Midbrain (tissue), 1 donor: ENCODE measurements around the gene ORC2.
A peak's percentile ranks its signal among the peaks of the same experiment; 100 is the strongest.
"Not testable (repeated sequence)": the region's sequence is repeated elsewhere in the genome, so short reads cannot be mapped to it uniquely, and the experiment has no call there.

Source experiments
- DNase-seq: peaks from one replicate; lab custom pipeline; 2025; lab: John Stamatoyannopoulos, UW

ORC2 gene

DNA sequence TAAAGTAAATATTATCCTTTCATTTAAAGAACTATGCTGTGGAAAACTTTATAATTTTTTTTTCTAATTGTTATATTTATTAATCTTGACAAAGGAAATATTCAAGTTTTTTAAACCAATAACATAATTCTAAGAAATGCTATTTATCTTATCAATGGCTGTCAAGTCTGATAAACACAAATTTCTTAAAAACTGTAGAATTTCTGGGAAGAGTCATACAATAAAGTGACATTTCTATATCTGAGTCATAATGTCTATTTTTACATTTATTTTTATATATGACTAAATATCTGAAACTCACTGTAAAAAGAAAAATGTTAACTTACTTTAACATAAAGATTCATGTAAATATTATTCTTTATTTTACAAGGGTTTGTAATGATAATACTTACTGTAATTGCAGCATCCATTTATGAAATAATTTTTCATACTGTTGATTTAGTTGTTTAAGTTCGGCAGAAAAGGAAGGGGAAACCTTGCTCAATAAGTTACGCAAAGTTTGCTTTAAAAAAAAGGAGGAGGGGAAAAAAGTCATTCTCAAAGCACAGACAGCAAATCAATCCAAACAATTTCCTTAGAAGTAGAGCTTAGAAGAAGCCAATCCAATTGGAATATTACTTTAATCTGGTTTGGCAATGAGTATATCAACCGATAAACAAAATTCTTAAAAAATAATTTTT is 32.4 kb downstream of the ORC2 start:
- DNase-seq = no peak

DNA sequence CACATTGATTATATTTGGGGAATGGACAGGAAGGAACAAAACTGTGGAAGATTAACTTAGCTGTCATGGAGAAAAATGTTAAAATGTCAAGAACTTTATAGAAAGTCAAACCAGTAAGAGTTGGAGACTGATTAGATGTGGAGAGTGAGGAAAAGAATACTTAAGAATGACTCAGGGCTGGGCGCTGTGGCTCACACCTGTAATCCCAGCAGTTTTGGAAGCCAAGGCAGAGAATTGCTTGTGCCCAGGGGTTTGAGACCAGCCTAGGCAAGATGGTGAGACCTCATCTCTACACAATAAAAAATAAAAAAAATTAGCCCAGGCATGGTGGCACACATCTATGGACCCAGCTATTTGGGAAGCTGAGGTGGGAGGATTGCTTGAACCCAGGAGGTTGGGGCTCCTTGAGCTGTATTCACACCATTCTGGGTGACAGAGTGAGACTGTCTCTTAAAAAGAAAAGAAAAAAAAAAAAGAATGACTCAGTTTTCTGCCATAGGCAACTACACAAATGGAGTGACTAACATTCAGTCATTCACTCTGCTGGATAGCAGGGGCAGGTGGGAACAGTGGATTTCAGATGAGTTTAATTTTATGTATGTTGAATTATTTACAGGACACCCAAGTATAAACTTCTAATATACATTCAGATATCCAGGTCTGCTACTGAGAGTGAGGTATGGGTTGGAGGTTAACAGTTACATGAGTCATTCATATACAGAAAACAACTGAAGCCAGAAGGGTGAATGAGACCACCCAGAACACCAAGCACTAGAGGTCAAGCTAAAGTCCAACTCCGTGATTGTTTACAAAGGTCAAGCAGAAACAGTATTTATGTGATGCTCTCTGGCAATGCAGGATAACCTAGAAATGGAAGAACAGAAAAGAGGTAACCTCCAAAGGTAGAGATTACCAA is 33.9 kb downstream of the ORC2 start:
- no peak for DNase-seq

DNA sequence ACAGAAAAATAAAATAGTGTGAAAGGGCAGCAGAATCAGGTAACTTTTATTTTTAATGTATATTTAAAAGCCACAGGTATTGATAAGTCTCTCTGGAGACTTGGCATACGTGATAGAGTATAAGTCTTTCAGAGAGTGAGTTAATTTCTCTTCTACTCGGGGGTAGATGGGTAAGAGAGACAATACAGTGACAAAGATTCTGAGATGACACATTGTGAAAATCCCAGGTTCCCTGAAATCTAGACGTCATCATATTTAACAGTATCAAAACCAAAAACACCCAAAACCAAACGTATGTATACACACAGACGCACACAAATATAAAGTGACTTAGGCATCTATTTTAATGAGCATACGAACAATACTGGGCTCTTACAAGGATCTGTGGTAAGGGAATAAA is 41.0 kb downstream of the ORC2 start:
- DNase-seq = no peak

DNA sequence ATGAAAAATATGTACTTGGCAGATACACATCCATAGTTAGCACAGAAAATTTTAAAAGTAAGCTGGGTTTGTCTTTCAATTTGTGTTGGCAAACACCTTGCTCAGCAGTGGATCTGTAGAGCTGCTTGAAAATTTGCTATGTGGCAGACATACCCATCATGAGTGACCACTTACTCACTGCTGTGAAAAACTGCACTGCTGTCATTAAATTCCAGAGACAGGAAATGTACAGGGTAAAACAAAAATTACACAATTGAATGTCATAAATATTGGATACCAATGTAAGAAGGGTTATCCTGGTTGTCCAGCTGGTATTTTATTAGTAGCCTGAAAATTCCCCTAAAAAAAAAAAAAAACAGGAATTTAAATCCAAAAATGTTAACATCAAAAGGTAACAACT is 49.8 kb downstream of the ORC2 start:
- DNase-seq = no peak

DNA sequence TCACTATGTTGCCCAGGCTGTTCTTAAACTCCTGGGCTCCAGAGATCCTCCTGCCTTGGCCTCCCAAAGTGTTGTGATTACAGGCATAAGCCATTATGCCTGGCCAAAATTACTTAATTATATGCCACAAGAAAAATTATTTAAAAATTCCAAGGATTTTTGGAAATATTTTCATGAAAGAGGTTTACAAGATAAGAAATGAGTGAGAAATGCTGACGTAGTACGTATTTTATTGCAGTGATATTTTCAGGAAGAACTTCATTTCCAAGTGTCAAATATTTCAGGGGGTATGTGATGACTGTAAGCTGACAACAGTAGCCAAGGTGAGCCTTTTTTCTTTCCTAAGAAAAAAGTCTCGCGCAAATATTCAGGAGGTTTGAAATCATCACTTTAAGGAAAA is 53.5 kb downstream of the ORC2 start:
- no peak for DNase-seq

DNA sequence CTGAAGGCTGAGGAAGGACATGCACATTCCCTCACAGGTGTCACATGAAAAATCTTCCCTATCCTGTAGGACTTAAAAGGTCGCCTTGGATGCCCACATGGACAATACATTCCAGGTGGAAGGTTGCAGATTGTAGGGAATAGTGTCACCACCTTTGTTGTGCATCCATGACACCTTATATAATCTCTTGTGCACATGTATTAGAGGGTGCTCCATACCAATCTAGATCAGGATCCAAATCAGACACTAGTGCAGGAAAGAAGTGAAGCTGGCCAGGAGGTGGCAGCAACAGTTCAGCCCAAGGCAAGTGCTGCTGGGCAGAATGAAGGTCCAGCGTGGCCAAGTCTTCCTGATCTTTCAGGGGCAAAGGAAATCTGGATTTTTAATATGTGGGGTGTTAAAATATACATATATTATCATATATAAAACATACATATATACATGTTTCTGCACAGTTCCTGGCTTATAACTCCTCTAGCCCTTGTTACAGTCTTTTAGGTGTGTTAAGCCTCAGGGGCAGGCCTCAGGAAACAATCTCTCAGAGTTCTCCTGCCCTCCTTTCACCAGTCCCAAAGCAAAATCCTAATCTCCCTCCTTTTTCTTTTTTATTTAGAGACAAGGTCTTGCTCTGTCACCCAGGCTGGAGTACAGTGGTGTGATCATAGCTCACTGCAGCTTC is 57.7 kb downstream of the ORC2 start:
- DNase-seq = peak; percentile 76

DNA sequence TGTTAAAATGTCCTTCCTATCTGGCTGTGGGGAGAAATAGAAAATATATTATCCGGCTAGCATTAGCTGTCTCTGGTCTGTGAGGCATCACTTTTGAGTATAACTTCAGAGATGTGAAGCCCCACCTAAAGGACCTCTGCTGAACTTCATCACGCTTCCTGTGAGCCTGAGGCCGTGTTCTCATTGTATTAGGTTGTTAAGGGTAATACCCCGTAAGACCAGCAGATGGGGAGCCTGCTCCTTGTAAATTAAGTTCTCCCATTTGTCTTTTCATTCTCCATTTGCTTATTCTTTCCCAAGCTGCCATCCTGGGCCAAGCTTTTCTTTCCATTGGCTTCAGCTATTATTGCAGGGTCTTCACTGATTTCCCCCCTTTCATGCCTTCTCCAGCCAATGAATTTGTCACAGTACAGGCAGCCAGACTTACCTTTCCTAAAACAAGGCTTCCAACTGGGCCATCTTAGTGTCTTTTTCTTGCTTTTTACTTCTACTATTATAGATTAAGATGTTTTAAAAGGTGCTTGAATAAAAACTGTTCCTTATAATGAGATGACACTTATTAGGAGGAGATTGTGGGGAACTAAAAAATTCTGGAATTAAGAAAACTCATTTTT is 61.9 kb downstream of the ORC2 start:
- peak; percentile 51 for DNase-seq

DNA sequence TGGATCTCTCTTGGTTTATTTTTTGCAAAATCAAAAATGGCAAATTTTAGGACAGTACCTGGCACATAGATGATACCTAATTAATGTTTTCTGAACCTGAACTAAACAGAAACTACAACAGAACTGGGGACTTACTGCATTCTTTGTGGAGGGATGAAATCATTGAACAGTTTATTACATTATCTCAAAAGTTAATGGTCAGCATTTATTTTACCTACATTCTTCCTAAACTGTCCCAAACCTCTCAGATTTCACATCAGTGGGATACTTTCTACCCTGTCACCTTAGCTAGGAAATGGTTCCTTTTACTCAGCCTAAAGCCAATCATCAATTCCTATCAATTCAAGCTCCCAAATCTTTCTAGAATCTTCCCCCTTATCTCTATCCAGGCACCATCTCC is 64.0 kb downstream of the ORC2 start:
- DNase-seq = no peak

DNA sequence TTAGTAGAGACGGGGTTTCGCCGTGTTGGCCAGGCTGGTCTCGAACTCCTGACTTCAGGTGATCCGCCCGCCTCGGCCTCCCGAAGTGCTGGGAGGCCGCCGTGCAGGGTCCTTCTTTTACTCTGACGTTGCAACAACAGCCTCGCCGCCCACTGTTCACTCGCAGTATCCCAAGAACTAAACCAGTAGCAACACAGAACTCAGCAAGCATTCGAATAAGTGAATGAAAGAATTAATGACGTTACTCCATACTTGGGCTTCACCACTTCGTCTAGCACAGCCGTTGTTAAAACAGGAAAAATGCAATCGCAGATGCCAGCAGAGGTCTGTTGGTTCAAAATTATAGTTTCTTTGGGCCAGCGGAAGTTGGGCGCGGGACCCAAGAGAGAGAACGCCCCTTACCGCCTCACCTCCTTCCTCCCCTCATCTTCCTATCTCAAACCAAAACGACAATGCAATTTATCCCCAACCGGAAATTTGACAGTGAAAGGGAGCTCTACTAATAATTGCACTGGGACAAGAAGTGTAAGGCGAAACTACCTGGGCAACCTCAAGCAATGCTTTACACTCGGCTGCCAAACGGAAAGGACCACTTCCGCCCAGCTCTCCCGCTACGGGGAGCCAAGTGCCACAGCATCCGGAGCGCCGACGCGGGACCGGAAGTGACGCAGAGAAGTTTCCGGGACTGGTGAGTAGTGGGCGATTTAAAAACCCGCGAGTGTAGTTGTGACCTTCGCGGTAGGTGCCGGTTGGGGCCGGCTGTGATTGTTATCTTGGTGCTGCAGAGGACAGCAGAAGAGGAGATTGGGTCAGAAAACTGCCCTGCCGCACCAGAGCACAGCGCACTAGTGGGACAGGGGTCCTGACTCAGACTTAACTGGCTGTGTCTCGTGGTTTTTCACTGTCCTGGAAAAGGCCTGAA is 74.5 kb downstream of the ORC2 start, which contains the start of the genes NIF3L1 and PPIL3:
TSS of gene NIF3L1 (plus strand) at position 668 of the 922 bp plus-strand sequence. CDS start 2,573 bp downstream, outside the sequence.
TSS of gene PPIL3 (minus strand) at position 374 of the 922 bp plus-strand sequence. CDS start 1,462 bp downstream, outside the sequence.
- peak; percentile 93 for DNase-seq

DNA sequence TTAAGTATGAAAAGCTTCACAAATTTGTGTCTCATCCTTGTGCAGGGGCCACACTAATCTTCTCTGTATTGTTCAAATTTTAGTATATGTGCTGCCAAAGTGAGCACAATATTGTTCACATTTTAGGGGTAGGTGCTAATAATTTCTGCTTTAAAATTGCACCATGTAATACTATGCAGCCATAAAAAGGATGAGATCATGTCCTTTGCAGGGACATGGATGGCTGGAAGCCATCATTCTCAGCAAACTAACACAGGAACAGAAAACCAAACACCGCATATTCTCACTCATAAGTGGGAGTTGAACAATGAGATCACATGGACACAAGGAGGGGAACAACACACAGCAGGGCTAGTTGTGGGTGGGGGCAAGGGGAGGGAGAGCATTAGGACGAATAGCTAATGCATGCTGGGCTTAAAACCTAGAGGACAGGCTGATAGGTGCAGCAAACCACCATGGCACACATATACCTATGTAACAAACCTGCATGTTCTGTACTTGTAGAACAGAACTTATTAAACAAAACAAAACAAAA is 81.7 kb downstream of the ORC2 start:
- not testable (repeated sequence) for DNase-seq

DNA sequence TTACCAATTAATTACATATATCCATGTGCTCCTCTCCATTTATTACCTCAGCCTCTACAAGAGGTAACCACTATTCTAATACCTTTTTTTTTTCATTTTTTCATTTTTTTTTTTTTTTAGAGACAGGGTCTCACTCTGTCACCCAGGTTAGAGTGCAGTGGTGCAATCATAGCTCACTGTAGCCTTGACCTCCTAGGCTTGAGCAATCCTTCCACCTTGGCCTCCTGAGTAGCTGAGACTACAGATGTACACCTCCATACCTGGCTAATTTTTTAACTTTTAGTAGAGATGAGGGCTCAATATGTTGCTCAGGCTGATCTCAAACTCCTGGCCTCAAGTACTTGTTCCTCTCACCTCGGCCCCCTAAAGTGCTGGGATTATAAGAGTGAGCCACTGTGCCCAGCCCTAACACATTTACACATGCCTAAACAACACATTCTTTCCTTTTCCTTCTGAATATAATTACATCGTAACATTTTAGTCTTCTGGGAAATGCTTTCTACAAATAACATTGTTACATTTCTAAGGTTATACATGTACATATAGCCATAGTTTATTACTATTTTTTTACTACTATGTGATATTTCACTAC is 85.1 kb downstream of the ORC2 start:
- DNase-seq = no peak

DNA sequence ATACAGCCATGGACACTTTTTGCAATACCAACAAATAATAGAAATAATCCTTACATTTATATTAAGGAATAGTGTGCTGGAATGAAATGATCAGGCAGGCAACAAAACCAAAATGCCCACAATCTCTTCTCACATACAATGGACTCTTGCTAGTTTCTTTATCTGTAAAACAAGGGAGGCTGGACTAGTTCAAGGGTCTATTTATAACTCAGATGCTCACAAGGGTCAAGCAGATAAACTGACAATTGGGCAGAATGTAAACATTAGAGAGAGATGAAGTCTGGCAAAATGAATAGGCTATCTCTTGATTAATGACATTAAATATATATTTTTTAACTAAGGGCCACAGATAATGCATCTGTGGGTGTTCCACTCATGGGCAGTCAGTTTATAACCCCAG is 86.0 kb downstream of the ORC2 start:
- no peak for DNase-seq

DNA sequence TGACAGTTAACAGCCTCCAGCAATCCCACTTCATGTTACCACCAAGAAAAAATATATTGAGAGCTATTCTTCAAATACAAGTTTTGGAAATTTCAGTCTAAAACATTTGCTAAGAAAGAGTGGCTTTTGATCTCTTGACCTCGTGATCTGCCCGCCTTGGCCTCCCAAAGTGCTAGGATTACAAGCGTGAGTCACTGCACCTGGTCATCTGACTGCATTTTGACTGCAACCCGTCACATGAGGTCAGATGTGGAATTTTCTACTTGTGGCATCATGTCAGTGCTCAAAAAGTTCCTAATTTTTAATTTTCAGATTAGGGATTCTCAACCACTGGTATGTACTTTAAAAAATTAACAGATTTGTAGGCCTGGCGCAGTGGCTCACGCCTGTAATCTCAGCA is 89.9 kb downstream of the ORC2 start:
- DNase-seq = no peak

DNA sequence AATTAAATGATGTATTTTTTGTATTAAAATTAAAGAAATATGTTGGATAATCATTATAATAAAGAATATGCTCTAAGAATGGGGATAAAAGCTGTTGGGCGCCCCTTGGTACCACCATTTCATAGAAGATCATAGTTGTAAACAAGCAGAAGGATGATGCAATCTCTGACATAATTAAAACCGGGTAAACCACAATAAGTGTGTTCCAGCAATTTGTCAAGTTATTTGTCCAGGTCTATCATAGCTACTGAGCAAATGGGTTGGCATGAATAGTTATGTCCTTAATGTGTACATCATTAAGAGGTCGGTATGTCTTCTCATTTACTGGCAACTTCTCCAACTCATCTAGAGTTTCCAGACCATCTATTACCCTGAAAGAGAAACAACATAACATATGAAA is 92.3 kb downstream of the ORC2 start:
- DNase-seq = no peak

DNA sequence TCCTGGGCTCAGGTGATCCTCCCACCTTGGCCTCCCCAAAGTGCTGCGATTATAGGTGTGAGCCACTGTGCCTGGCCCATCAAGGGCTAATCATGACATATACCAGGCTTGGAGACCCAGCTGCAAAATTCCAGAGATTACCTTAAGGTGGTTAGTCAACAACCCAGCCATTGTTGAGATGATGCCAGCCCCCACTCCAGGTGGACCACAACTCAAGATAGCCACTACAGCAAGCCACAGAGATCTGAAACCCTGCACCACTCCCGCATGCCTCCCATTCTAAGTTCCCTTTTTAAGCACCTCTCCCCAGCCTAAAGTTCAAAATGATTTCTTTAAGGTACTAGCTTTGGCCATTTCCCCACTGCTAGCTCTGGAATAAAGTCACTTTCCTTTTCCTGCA is 94.4 kb downstream of the ORC2 start:
- DNase-seq = no peak

DNA sequence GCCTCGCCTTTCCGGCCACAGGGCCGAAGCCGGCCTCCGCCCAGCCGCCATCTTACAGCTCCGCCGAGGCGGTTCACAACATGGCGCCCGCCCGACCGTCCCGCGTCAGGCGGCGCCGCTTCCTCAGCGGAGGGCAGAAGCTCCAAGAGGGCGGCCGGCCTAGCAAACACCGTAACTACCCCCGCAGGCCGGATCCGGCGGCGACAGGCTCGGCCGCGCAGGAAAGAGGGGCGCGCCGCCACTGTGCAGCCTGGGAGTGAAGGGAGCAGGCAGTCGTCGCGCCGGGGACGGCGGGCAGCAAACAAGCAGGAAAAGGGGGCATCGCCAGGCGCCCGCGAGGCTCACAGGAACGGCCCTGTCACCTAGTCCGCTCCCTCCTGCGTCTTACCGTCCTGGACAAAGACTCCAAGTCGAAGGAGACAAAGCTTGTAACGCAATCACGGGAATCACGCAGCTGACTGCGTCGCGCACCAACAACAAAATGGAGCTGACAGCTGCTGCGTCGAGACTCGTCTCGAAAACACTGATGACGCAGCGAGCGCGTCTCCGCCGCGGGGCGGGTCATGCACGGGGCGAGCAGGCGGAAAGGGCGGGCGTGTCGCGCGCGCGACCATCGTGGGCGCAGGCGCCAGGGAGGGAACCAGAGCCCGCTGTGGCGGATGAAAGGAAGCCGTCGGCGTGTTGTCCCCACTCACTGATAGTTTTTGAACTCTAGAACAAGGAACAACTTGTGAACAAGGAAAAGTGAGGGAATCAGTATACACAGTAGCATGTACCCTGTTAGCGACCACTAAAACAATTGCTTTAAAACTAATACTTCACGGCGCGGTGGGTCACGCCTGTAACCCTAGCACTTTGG is 99.1 kb downstream of the ORC2 start, which contains the start of gene CLK1:
TSS of gene CLK1 (minus strand) at position 483 of the 859 bp plus-strand sequence. CDS start 2,796 bp downstream, outside the sequence.
- peak; percentile 96 for DNase-seq

DNA sequence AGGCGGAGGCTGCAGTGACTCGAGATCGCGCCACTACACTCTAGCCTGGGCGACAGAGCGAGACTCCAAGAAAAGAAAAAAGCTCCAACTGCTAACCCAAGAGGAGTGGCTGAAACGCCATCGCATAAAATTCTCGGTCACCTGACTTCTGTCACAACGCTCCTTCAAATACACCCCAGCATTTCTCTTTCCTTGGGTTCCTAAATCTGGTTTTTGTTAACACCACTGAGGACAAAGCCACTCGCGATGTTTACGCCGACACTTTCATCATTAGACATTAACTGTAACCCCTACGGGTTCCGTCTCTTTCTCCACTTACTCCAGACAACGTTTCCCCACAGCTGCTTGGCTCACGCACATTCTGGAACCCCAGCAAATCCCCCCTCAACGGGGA is 99.7 kb downstream of the ORC2 start:
- DNase-seq = no peak

DNA sequence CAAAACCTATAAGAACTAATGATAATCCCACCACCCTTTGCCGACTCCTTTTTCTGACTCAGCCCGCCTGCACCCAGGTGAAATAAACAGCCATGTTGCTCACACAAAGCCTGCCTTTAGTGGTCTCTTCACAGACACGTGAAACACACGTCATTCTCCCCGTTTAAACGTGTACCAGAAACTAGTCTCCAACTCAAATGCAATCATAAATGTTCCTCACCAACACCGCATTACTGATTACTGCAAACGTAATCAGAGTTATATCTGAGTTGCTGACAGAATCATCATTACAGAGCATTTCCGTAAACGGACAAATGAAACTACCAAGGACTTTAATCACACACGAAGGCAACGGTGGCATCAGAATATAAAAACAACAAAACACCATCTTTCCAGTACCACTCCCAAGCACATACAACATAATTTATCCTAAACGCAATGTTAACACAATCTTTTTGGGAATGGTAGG is 100.9 kb downstream of the ORC2 start:
- peak; percentile 16 for DNase-seq

DNA sequence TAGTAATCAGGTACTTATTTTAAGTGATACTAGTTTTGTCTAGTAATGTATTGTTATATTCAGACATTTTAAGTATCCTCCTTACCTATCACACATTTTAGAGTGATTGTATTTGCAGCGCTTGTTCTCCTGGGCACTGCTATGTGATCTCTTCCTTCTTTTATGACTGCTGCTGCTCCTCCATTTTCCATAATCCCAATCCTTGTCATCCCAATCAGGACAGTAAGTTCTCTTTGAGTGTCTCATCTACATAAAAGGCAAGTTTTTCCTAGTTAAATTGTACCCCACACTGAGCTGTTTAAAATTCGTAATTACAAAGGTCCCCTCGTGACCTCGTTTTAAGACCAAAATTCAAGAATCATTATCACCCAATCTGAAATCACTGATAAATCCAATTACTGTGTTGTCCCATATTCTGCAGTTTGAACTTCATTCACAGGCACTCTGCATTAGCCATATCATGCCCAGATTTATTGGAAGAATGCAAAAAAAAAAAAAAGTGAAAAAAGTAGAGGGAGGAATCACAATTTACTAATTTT is 101.8 kb downstream of the ORC2 start:
- peak; percentile 18 for DNase-seq
